ENCODE data around the gene ELMO3. TPM values are rescaled to one million over a fixed set of nuclear protein-coding genes. Genes with fewer than 3 reads are reported as not detected.

Gene ELMO3
- total RNA-seq, 1 donor = 0.36 TPM

- Histone ChIP-seq H3K4me2 (ENCODE audit: insufficient read depth, low read length) (peak within 1 kb of the TSS; percentile 57), H2AFZ (ENCODE audit: low read length) (no peak within 1 kb of the TSS), H4K20me1 (ENCODE audit: insufficient read depth, low read length) (peaks cover 20% of the 10 kb centered on the region), H3K27me3 (ENCODE audit: insufficient read depth, low read length) (peaks cover 34% of the 10 kb centered on the region), H3K4me1 (ENCODE audit: insufficient read depth, low read length) (peaks cover 21% of the 10 kb centered on the region), H3K36me3 (ENCODE audit: insufficient read depth, low read length) (no peaks in the 10 kb centered on the region), H3K4me3 (ENCODE audit: insufficient read depth, low read length) (peak within 1 kb of the TSS; percentile 37), H3K79me2 (ENCODE audit: insufficient read depth, low read length) (no peaks in the 10 kb centered on the region), H3K27ac (ENCODE audit: low read depth, low read length) (no peak within 1 kb of the TSS), H3K9me3 (ENCODE audit: low read depth, low read length) (no peaks in the 10 kb centered on the region)
- DNase-seq (ENCODE audit: insufficient read length, low spot score, missing footprints) = peak; percentile 97
- no peak for TF ChIP-seq CTCF (IDR thresholded peaks at IDR 0.05; ENCODE audit: extremely low read depth, low read depth, low read length)
Measured at GRCh38 chr16:67164599-67165061, 34.3 kb upstream of the ELMO3 start, which contains the start of gene HSF4. Gene HSF4 (plus strand): TSS chr16:67164745. CDS start chr16:67164812, 67 bp downstream.

- Histone ChIP-seq H3K4me2 (ENCODE audit: insufficient read depth, low read length) (peak overlapping the region; percentile 36), H2AFZ (ENCODE audit: low read length) (no peak overlapping the region), H3K36me3 (ENCODE audit: insufficient read depth, low read length) (no peaks in the 10 kb centered on the region), H3K27me3 (ENCODE audit: insufficient read depth, low read length) (peaks cover 34% of the 10 kb centered on the region), H3K9me3 (ENCODE audit: low read depth, low read length) (no peaks in the 10 kb centered on the region), H4K20me1 (ENCODE audit: insufficient read depth, low read length) (peaks cover 20% of the 10 kb centered on the region), H3K4me3 (ENCODE audit: insufficient read depth, low read length) (no peak overlapping the region), H3K27ac (ENCODE audit: low read depth, low read length) (no peak overlapping the region), H3K4me1 (ENCODE audit: insufficient read depth, low read length) (peaks cover 26% of the 10 kb centered on the region), H3K79me2 (ENCODE audit: insufficient read depth, low read length) (no peaks in the 10 kb centered on the region)
- TF ChIP-seq CTCF (IDR thresholded peaks at IDR 0.05; ENCODE audit: extremely low read depth, low read depth, low read length) = no peak
- peak; percentile 87 for DNase-seq (ENCODE audit: insufficient read length, low spot score, missing footprints)
Measured at GRCh38 chr16:67165121-67166078, 33.5 kb upstream of the ELMO3 start.

- H3K27me3 ChIP-seq (ENCODE audit: insufficient read depth, low read length) = peaks cover 34% of the 10 kb centered on the region
- no peak overlapping the region for H3K27ac ChIP-seq (ENCODE audit: low read depth, low read length)
- H3K9me3 ChIP-seq (ENCODE audit: low read depth, low read length) = no peaks in the 10 kb centered on the region
- H3K36me3 ChIP-seq (ENCODE audit: insufficient read depth, low read length) = no peaks in the 10 kb centered on the region
- no peak for DNase-seq (ENCODE audit: insufficient read length, low spot score, missing footprints)
- H3K4me2 ChIP-seq (ENCODE audit: insufficient read depth, low read length) = no peak overlapping the region
- no peak overlapping the region for H2AFZ ChIP-seq (ENCODE audit: low read length)
- TF ChIP-seq CTCF (IDR thresholded peaks at IDR 0.05; ENCODE audit: extremely low read depth, low read depth, low read length) = no peak
- no peak overlapping the region for H3K4me3 ChIP-seq (ENCODE audit: insufficient read depth, low read length)
- peaks cover 21% of the 10 kb centered on the region for H3K4me1 ChIP-seq (ENCODE audit: insufficient read depth, low read length)
- H3K79me2 ChIP-seq (ENCODE audit: insufficient read depth, low read length) = no peaks in the 10 kb centered on the region
- H4K20me1 ChIP-seq (ENCODE audit: insufficient read depth, low read length) = peaks cover 20% of the 10 kb centered on the region
Measured at GRCh38 chr16:67166110-67166547, 32.8 kb upstream of the ELMO3 start.

- Histone ChIP-seq H2AFZ (ENCODE audit: low read length) (no peak overlapping the region), H3K79me2 (ENCODE audit: insufficient read depth, low read length) (no peaks in the 10 kb centered on the region), H3K27ac (ENCODE audit: low read depth, low read length) (no peak overlapping the region), H3K9me3 (ENCODE audit: low read depth, low read length) (no peaks in the 10 kb centered on the region), H3K27me3 (ENCODE audit: insufficient read depth, low read length) (peaks cover 34% of the 10 kb centered on the region), H3K36me3 (ENCODE audit: insufficient read depth, low read length) (no peaks in the 10 kb centered on the region), H4K20me1 (ENCODE audit: insufficient read depth, low read length) (peaks cover 17% of the 10 kb centered on the region), H3K4me1 (ENCODE audit: insufficient read depth, low read length) (peaks cover 17% of the 10 kb centered on the region), H3K4me2 (ENCODE audit: insufficient read depth, low read length) (no peak overlapping the region), H3K4me3 (ENCODE audit: insufficient read depth, low read length) (no peak overlapping the region)
- DNase-seq (ENCODE audit: insufficient read length, low spot score, missing footprints) = no peak
- TF ChIP-seq CTCF (IDR thresholded peaks at IDR 0.05; ENCODE audit: extremely low read depth, low read depth, low read length) = no peak
Measured at GRCh38 chr16:67166598-67167168, 32.2 kb upstream of the ELMO3 start.
